Measurements from ENCODE around the gene ABHD3. TPM values are rescaled to one million over a fixed set of nuclear protein-coding genes. Genes with fewer than 3 reads are reported as not detected.

ABHD3 gene
- total RNA-seq, 2 experiments from 2014 or later = 154 to 169 TPM

DNA sequence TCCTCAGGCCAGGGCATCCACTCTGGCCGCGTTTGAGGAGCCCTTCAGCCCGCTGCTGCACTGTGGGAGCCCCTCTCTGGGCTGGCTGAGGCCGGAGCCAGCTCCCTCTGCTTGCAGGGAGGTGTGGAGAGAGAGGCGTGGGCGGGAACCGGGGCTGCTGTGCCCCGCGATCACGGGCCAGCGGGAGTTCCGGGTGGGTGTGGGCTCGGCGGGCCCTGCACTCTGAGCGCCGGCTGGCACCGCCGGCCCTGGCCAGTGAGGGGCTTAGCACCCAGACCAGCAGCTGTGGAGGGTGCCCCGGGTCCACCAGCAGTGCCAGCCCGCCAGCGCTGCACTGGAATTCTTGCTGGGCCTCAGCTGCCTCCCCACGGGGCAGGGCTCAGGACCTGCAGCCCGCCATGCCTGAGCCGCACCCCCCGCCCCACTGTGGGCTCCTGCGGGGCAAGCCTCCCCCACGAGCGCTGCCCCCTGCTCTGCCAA is 1.9 kb upstream of the ABHD3 start:
- Histone ChIP-seq H4K20me1 (ENCODE audit: insufficient read depth, low read length) (0 out of 2 replicates have a peak, but pooled peaks cover 6% of the 10 kb centered on the region), H3K9me2 (ENCODE audit: insufficient read depth, low read length) (no peaks in the 10 kb centered on the region), H3K4me3 (ENCODE audit: low read depth, low read length, poor library complexity, severe bottlenecking) (no peak overlapping the region), H2AFZ (ENCODE audit: low read length) (no peak overlapping the region), H3K4me2 (ENCODE audit: low read length) (no peak overlapping the region), H3K27ac (ENCODE audit: low read depth, low read length, poor library complexity, severe bottlenecking) (no peak overlapping the region), H3K4me1 (ENCODE audit: insufficient read depth, low read length, poor library complexity, severe bottlenecking) (peaks cover 28% of the 10 kb centered on the region), H3K79me2 (ENCODE audit: insufficient read depth, low read depth, low read length) (peaks cover 36% of the 10 kb centered on the region), H3K36me3 (ENCODE audit: insufficient read depth, low read length) (peaks cover 37% of the 10 kb centered on the region), H3K9me3 (ENCODE audit: low read length) (no peaks in the 10 kb centered on the region)
- DNase-seq (ENCODE audit: low spot score) = no peak
- TF ChIP-seq, protein P1, sequence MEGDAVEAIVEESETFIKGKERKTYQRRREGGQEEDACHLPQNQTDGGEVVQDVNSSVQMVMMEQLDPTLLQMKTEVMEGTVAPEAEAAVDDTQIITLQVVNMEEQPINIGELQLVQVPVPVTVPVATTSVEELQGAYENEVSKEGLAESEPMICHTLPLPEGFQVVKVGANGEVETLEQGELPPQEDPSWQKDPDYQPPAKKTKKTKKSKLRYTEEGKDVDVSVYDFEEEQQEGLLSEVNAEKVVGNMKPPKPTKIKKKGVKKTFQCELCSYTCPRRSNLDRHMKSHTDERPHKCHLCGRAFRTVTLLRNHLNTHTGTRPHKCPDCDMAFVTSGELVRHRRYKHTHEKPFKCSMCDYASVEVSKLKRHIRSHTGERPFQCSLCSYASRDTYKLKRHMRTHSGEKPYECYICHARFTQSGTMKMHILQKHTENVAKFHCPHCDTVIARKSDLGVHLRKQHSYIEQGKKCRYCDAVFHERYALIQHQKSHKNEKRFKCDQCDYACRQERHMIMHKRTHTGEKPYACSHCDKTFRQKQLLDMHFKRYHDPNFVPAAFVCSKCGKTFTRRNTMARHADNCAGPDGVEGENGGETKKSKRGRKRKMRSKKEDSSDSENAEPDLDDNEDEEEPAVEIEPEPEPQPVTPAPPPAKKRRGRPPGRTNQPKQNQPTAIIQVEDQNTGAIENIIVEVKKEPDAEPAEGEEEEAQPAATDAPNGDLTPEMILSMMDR (conservative IDR thresholded peaks at IDR 0.05; ENCODE audit: low read length) = no peak
- no peak for TF ChIP-seq EZH2phosphoT487 (IDR thresholded peaks at IDR 0.05; ENCODE audit: borderline replicate concordance, low read depth, low read length)
- CTCF ChIA-PET (ENCODE audit: unreplicated experiment) = no interaction called here
- intact Hi-C loops (cut with micrococcal nuclease; ENCODE audit: unreplicated experiment) = no loop called here
- POLR2A ChIA-PET = interaction anchor here (0.8 to 1.2 kb wide), 2 partner anchors 18 to 34 kb away, joined by 4 to 7 read pairs; partner anchors contain the start of gene MIB1
- BruUV-seq (replicated peaks) = no TSS peak

DNA sequence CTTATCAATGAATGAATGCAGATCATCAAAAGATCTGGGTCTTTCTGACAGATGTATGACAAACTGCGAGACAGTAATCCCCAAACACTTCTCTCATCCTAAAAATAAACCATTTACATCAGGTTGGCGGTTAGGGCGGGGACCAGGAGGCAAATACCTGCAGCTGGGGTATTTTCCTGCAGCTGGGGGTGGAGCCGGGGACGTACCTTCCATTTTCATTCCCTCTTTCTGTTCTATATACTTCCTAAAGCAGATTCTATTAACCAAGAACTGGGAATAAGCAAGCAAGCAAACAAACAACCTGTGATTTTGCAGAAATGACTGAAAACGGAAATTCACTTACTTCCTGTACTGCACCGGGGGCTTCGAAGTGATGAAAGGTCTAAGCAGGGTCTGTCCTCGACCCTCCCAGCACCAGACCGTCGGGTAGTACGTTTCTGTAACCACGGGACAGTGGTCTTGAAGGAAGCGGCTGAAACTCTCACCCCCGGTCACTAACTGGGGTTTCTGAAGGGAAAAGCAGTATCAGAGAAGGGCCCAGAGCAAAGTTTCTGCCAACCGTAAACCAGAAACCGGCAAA is 1.2 kb downstream of the ABHD3 start:
- peak; percentile 87 for DNase-seq (ENCODE audit: low spot score)
- peak overlapping the region; percentile 95 for H3K27ac ChIP-seq (ENCODE audit: low read depth, low read length, poor library complexity, severe bottlenecking)
- H3K36me3 ChIP-seq (ENCODE audit: insufficient read depth, low read length) = peaks cover 68% of the 10 kb centered on the region
- H4K20me1 ChIP-seq (ENCODE audit: insufficient read depth, low read length) = 0 out of 2 replicates have a peak, but pooled peaks cover 6% of the 10 kb centered on the region
- peak overlapping the region; percentile 15; the same call in 1 of the 2 replicates for H2AFZ ChIP-seq (ENCODE audit: low read length)
- H3K9me3 ChIP-seq (ENCODE audit: low read length) = no peaks in the 10 kb centered on the region
- TF ChIP-seq, protein P1 (conservative IDR thresholded peaks at IDR 0.05; ENCODE audit: low read length) = no peak
- no peak for TF ChIP-seq EZH2phosphoT487 (IDR thresholded peaks at IDR 0.05; ENCODE audit: borderline replicate concordance, low read depth, low read length)
- H3K4me1 ChIP-seq (ENCODE audit: insufficient read depth, low read length, poor library complexity, severe bottlenecking) = peaks cover 45% of the 10 kb centered on the region
- intact Hi-C loops (cut with micrococcal nuclease; ENCODE audit: unreplicated experiment) = loop anchor here (2.0 to 5.0 kb wide), 2 partner anchors 19 to 101 kb away; partner anchors contain the start of gene ESCO1
- POLR2A ChIA-PET = interaction anchor here (0.6 to 5.2 kb wide), 9 partner anchors 20 to 1369 kb away, joined by 3 to 50 read pairs (median 4); partner anchors contain the start of genes ESCO1 and MIB1
- CTCF ChIA-PET (ENCODE audit: unreplicated experiment) = no interaction called here
- TSS peak; percentile 75 for BruUV-seq (replicated peaks)
- peaks cover 62% of the 10 kb centered on the region for H3K79me2 ChIP-seq (ENCODE audit: insufficient read depth, low read depth, low read length)
- peak overlapping the region; percentile 94 for H3K4me2 ChIP-seq (ENCODE audit: low read length)
- peak overlapping the region; percentile 92 for H3K4me3 ChIP-seq (ENCODE audit: low read depth, low read length, poor library complexity, severe bottlenecking)
- no peaks in the 10 kb centered on the region for H3K9me2 ChIP-seq (ENCODE audit: insufficient read depth, low read length)

DNA sequence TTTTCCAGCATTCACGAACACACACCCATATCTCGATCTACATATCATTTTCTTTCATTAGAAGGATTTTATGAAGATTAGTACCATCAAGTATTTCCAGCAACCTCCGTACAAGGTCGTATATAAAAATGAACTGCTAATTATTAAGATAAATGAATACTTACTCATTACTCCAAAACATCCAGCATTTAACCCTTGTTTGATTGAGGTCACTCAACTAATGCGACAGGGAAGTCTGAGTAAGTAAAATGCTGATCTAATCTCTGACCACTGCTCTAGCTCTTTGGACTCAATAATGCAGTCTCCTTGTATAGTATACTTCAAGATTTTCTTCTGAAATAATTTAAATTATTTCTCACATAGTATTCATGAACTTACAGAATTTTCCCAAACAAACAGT is 2.0 kb downstream of the ABHD3 start:
- H3K4me1 ChIP-seq (ENCODE audit: insufficient read depth, low read length, poor library complexity, severe bottlenecking) = peaks cover 41% of the 10 kb centered on the region
- 0 out of 2 replicates have a peak, but pooled peaks cover 10% of the 10 kb centered on the region for H4K20me1 ChIP-seq (ENCODE audit: insufficient read depth, low read length)
- POLR2A ChIA-PET = interaction anchor here (0.7 to 5.2 kb wide), 8 partner anchors 21 to 1370 kb away, joined by 3 to 50 read pairs (median 4); partner anchors contain the start of genes ESCO1 and MIB1
- H3K9me3 ChIP-seq (ENCODE audit: low read length) = no peaks in the 10 kb centered on the region
- intact Hi-C loops (cut with micrococcal nuclease; ENCODE audit: unreplicated experiment) = loop anchor here (2.0 to 5.0 kb wide), 2 partner anchors 18 to 100 kb away; partner anchors contain the start of gene ESCO1
- H3K4me2 ChIP-seq (ENCODE audit: low read length) = peak overlapping the region; percentile 94
- peaks cover 65% of the 10 kb centered on the region for H3K79me2 ChIP-seq (ENCODE audit: insufficient read depth, low read depth, low read length)
- DNase-seq (ENCODE audit: low spot score) = no peak
- TSS peak; percentile 72 for BruUV-seq (replicated peaks)
- peak overlapping the region; percentile 92 for H3K4me3 ChIP-seq (ENCODE audit: low read depth, low read length, poor library complexity, severe bottlenecking)
- CTCF ChIA-PET (ENCODE audit: unreplicated experiment) = no interaction called here
- H3K27ac ChIP-seq (ENCODE audit: low read depth, low read length, poor library complexity, severe bottlenecking) = peak overlapping the region; percentile 95
- H3K36me3 ChIP-seq (ENCODE audit: insufficient read depth, low read length) = peaks cover 71% of the 10 kb centered on the region
- no peak overlapping the region for H2AFZ ChIP-seq (ENCODE audit: low read length)
- H3K9me2 ChIP-seq (ENCODE audit: insufficient read depth, low read length) = no peaks in the 10 kb centered on the region
- TF ChIP-seq, protein P1 (conservative IDR thresholded peaks at IDR 0.05; ENCODE audit: low read length) = no peak
- TF ChIP-seq EZH2phosphoT487 (IDR thresholded peaks at IDR 0.05; ENCODE audit: borderline replicate concordance, low read depth, low read length) = no peak
